Medulla oblongata (tissue), 1 donor: Measurements from ENCODE around the gene FOXN1.
A peak's percentile ranks its signal among the peaks of the same experiment; 100 is the strongest.

Source experiments
- DNase-seq: peaks from one replicate; pipeline ENCODE4 v3.0.0-alpha.2; 2015; ENCODE audit errors: extremely low spot score

Gene FOXN1

GRCh38 chr17:28547096-28547622 lies 41.0 kb downstream of the FOXN1 start:
- no peak for DNase-seq

- DNase-seq: peak; percentile 79
Observed at GRCh38 chr17:28547623-28548416, 41.7 kb downstream of the FOXN1 start.

- no peak for DNase-seq
Observed at GRCh38 chr17:28548417-28549130, 42.4 kb downstream of the FOXN1 start.

- DNase-seq: no peak
Observed at GRCh38 chr17:28549236-28550132, 43.3 kb downstream of the FOXN1 start.

- DNase-seq: no peak
Observed at GRCh38 chr17:28550858-28551257, 44.7 kb downstream of the FOXN1 start.

- DNase-seq: no peak
Observed at GRCh38 chr17:28551421-28552175, 45.5 kb downstream of the FOXN1 start.

GRCh38 chr17:28552176-28552999 lies 46.2 kb downstream of the FOXN1 start, which contains the start of gene UNC119:
TSS of gene UNC119 (minus strand) at chr17:28552624. CDS start at chr17:28552557, 67 bp downstream.
- peak; percentile 77 for DNase-seq

- DNase-seq: no peak
Observed at GRCh38 chr17:28553000-28553505, 46.9 kb downstream of the FOXN1 start.

GRCh38 chr17:28554565-28554964 lies 48.4 kb downstream of the FOXN1 start:
- DNase-seq: no peak

- DNase-seq: no peak
Observed at GRCh38 chr17:28555022-28555421, 48.9 kb downstream of the FOXN1 start.

GRCh38 chr17:28563475-28563874 lies 57.3 kb downstream of the FOXN1 start:
- no peak for DNase-seq

GRCh38 chr17:28567604-28568003 lies 61.5 kb downstream of the FOXN1 start:
- peak; percentile 47 for DNase-seq

GRCh38 chr17:28569446-28569845 lies 63.3 kb downstream of the FOXN1 start:
- no peak for DNase-seq

GRCh38 chr17:28570716-28571360 lies 64.7 kb downstream of the FOXN1 start:
- DNase-seq: peak; percentile 34

- DNase-seq: peak; percentile 96
Observed at GRCh38 chr17:28571361-28572122, 65.4 kb downstream of the FOXN1 start, which contains the start of gene PIGS. TSS of gene PIGS (minus strand) at chr17:28571524. CDS start at chr17:28571496, 28 bp downstream.

- DNase-seq: no peak
Observed at GRCh38 chr17:28572259-28573039, 66.3 kb downstream of the FOXN1 start.

GRCh38 chr17:28573040-28573380 lies 66.9 kb downstream of the FOXN1 start:
- DNase-seq: no peak

GRCh38 chr17:28573521-28573920 lies 67.4 kb downstream of the FOXN1 start:
- DNase-seq: no peak
